ENCODE data around the gene FBXO39. TPM values are rescaled to one million over a fixed set of nuclear protein-coding genes. Genes with fewer than 3 reads are reported as not detected.

FBXO39 gene
- total and polyA plus RNA-seq, 2 donors (not counting 3 experiments of a cell fraction or from before 2014, with no cell fraction given), result 0.20 to 3.1 TPM

- dilution Hi-C loops (cut with MboI; ENCODE audit: extremely low pct_ligation_motif_present, low sequenced_read_pairs) (no loop called here), intact Hi-C loops (cut with micrococcal nuclease) (no loop called here)
- Histone ChIP-seq H3K9ac (replicated peaks; ENCODE audit: extremely low read depth, insufficient read depth, low read length) (no peak overlapping the region), H3K27ac (ENCODE audit: insufficient read depth, low read depth, low read length) (no peak overlapping the region), H3K4me3 (replicated peaks in 1 of 3; ENCODE audit: insufficient read depth in 1 of 3, low read depth in 1 of 3, low read length in 3 of 3) (no peak overlapping the region), H2AFZ (ENCODE audit: low read depth, low read length) (no peak overlapping the region), H4K20me1 (replicated peaks; ENCODE audit: control insufficient read depth, extremely low read depth, insufficient read depth, low read length) (no peaks in the 10 kb centered on the region), H3K27me3 (ENCODE audit: control insufficient read depth in 2 of 2, insufficient read depth in 2 of 2, low read length in 2 of 2) (peaks cover 5 to 18% of the 10 kb centered on the region in 2 experiments), H3K4me2 (ENCODE audit: insufficient read depth, low read length) (no peak overlapping the region), H3K4me1 (ENCODE audit: control insufficient read depth, extremely low read depth, insufficient read depth, low read length) (no peaks in the 10 kb centered on the region), H3K79me2 (ENCODE audit: control insufficient read depth, insufficient read depth, low read length) (no peaks in the 10 kb centered on the region), H3K9me1 (replicated peaks; ENCODE audit: control insufficient read depth, extremely low read depth, insufficient read depth, low read length) (no peaks in the 10 kb centered on the region), H3K9me3 (replicated peaks; ENCODE audit: control insufficient read depth, insufficient read depth, low read length) (no peaks in the 10 kb centered on the region), H3K36me3 (ENCODE audit: control insufficient read depth in 2 of 2, extremely low read depth in 1 of 2, insufficient read depth in 2 of 2, low read length in 2 of 2) (no peaks in the 10 kb centered on the region)
- FAIRE-seq, result no peak
- TF ChIP-seq EZH2 (IDR thresholded peaks at IDR 0.05; ENCODE audit: borderline replicate concordance, low read depth, low read length, severe bottlenecking) (no peak), JUN (IDR thresholded peaks at IDR 0.05; ENCODE audit: borderline replicate concordance, insufficient read depth, insufficient read length, low read depth) (no peak), POLR2AphosphoS5 (IDR thresholded peaks at IDR 0.05; ENCODE audit: insufficient read depth, low read depth, low read length) (no peak), POLR2A (IDR thresholded peaks at IDR 0.05; ENCODE audit: low read depth, low read length) (no peak), FOS (IDR thresholded peaks at IDR 0.05; ENCODE audit: borderline replicate concordance, insufficient read depth, low read length) (no peak), CTCF (IDR thresholded peaks at IDR 0.05; ENCODE audit: extremely low read depth in 1 of 2, insufficient read depth in 1 of 2, low read depth in 1 of 2, low read length in 2 of 2) (no peak), GATA2 (IDR thresholded peaks at IDR 0.05; ENCODE audit: insufficient read depth, insufficient read length, low read depth, low read length) (no peak), MAX (IDR thresholded peaks at IDR 0.05; ENCODE audit: insufficient read depth, insufficient read length) (no peak), MYC (IDR thresholded peaks at IDR 0.05; ENCODE audit: low read depth, low read length) (no peak)
- BruUV-seq (replicated peaks), result no TSS peak
- ChIA-PET CTCF (interaction anchor here (2.2 kb wide), 1 partner anchor 31 kb away, joined by 8 read pairs; no protein-coding TSS in a partner anchor), POLR2A (no interaction called here)
- no peak for DNase-seq (ENCODE audit: low read depth, low spot score)
Observed at GRCh38 chr17:6812295-6812694, 36.3 kb downstream of the FBXO39 start.

All from endothelial cell of umbilical vein (primary cell).